ENCODE data around the gene SSTR4.

- no peak for TF ChIP-seq EZH2 (IDR thresholded peaks at IDR 0.05; ENCODE audit: insufficient read depth, poor library complexity, severe bottlenecking)
- no peak for TF ChIP-seq EZH2phosphoT487 (IDR thresholded peaks at IDR 0.05; ENCODE audit: insufficient read depth, low read depth)
Observed at GRCh38 chr20:23039885-23040508, 4.9 kb downstream of the SSTR4 start.
